NAMALWA (cell line): ENCODE measurements around the gene SMPDL3A.
"Not testable (repeated sequence)": the region's sequence is repeated elsewhere in the genome, so short reads cannot be mapped to it uniquely, and the experiment has no call there.

Experiments used
- DNase-seq: peaks from one replicate; pipeline ENCODE4 v3.0.0-alpha.2; 2015; ENCODE audit warnings: low spot score

The SMPDL3A gene, protein sequence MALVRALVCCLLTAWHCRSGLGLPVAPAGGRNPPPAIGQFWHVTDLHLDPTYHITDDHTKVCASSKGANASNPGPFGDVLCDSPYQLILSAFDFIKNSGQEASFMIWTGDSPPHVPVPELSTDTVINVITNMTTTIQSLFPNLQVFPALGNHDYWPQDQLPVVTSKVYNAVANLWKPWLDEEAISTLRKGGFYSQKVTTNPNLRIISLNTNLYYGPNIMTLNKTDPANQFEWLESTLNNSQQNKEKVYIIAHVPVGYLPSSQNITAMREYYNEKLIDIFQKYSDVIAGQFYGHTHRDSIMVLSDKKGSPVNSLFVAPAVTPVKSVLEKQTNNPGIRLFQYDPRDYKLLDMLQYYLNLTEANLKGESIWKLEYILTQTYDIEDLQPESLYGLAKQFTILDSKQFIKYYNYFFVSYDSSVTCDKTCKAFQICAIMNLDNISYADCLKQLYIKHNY

DNA sequence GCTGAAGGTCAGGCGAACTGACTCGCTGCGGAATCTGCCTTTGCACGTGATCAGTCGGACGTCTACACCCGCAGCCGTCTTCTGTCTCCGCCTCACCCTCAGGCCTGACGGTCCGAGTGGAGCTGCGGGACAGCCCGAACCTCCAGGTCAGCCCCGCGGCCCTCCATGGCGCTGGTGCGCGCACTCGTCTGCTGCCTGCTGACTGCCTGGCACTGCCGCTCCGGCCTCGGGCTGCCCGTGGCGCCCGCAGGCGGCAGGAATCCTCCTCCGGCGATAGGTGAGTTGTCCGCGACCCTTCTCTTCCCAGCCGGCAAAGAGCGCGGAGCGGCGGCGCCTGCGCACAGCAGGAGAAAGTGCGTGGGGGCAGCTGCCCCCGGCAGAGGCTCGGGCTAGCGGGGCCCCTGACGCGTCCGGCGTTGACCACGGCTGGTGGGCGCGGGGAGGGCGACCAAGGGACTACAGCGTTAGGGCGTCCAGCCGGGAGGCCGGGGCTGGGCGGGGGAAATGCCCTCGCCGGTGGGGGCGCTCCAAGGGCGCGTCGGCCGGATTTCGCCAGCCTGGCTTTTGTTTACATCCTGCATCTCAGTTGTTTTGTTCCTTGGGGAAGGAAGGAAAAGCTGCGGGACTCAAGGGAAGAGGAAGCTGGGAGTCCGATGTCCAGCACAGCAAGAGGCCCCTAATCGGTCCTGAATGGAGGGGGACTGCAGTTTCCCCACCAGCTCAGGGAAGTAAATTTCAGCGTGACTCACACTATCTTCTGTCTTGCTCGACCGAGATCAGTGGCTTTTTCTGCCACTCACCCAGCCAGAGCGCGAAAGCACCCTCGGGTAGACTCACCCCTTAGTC, at the start of gene SMPDL3A:
Gene SMPDL3A, plus strand, starts transcription at position 77 of the 846 bp plus-strand sequence. Its CDS starts 89 bp downstream, at position 166.
- peak; percentile 66 for DNase-seq

DNA sequence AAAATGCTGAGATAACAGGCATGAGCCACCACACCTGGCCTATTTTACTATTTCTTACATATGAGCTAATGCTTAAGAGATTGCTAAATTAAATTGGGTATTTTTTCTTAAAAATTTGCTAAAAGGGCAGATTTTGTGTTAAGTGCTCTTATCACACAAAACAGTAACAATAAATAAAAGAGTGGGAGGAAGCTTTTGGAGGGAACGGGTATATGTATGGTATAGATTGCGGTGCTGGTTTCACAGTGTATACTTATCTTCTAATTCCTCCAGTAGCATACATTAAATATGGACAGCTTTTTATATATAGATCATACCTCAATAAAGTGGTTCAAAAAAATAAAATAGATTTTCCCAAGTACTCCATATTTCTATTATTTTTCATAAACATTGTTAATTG, 49.0 kb upstream of the SMPDL3A start:
- no peak for DNase-seq

DNA sequence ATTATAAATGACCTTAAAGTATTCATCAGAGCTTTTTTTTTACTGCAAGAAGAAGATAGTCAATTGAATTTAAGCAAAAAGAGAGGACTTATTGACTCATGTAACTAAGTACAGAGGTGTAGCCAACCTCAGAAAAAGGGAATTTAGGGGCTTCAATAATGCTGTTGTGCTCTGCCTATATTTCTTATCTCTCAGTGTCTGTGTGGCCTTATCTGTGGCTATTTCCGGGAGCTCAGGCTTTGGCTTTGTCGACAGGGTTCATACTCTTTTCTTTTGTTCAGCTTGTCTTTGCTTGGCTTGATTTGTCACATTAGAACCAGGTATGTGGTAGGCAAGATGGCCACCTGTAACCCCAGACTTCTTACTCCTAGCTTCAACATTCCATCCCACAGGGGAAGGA, 48.1 kb upstream of the SMPDL3A start:
- no peak for DNase-seq

DNA sequence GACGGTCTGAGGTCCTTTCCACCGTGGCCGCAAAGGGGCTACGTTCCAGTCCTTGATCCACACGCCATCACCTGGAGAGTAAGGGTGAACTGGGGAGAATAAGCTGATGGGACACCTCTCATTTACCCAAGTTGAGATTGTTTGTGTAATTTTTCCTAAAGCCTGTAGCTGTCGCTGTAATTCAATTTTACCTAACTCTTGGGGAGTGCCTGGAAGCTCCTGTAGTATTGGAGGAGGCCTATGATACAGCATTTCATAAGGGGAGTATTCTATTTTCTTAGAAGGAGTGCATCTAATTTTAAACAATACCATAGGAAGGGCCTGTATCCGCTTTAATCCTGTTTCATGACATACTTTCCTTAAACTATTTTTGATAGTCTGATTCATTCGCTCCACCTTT, 44.8 kb upstream of the SMPDL3A start:
- DNase-seq, result peak; percentile 42

DNA sequence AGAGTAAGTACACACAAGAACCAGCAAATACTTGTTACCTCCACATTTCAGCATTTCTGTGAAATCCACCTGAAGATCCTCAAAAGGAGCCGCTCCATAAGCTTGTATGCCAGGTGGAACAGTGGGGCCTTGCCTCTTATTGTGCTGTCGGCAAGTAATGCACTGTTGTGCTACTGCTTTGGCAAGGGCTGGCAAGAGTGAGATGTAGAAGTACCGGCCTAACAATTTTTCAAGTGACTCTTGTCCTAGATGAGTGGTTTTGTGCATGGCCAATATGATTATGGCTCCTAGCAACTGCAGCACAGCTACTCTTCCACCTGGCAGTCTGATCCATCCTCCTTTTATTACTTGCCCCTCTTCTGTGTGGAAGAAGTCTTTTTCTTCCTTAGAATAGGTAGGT, 44.2 kb upstream of the SMPDL3A start:
- DNase-seq, result not testable (repeated sequence)

DNA sequence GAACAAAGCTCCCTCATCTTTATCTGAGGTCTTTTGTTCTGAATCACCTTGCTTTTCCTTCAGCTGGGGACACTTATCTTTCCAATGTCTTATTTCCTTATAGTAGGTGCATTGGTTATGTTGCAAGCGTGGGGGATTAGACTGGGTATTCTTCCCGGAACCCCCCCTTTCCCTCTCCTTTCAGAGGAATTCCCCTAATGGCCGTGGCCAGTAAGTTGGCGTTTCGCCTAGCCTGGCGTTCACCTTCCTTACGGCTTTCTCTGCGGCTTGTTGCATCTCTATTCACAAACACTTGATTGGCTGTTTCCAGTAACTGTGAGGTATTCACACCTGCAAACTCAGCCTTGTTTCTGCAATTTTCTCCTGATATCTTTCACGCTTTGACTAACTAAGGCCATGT, 42.4 kb upstream of the SMPDL3A start:
- DNase-seq, result no peak

DNA sequence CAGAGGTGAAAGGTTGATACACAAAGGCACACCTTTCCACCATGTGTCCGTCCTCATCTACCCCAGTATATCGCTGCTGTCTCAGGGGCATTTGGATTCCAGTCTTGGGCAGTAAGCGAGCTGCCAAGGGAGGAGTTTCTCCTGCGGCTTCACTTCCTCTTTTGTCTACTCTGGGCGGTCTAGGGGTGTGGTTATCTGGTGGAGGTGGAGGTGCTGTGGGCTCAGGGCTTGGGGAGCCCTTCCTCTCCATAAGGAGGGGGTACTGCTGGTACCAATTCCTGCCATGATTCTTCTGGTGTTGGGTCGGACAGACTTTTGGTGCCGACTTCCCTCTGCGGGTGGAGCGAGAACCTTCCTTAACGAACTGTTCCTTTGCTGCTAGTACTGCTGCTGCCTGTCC, 41.5 kb upstream of the SMPDL3A start:
- DNase-seq, result peak; percentile 74

DNA sequence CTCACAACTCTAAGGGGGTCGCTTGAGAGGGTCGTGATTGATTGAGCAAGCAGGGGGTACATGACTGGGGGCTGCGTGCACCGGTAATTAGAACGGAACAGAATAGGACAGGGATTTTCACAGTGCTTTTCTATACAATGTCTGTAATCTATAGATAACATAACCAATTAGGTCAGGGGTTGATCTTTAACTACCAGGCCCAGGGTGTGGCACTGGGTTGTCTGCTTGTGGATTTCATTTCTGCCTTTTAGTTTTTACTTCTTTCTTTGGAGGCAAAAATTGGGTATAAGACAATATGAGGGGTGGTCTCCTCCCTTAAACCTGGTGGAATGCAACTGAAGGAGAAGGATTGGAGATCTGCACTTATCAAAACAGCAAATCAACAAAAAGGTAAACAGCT, 40.1 kb upstream of the SMPDL3A start:
- DNase-seq, result not testable (repeated sequence)

DNA sequence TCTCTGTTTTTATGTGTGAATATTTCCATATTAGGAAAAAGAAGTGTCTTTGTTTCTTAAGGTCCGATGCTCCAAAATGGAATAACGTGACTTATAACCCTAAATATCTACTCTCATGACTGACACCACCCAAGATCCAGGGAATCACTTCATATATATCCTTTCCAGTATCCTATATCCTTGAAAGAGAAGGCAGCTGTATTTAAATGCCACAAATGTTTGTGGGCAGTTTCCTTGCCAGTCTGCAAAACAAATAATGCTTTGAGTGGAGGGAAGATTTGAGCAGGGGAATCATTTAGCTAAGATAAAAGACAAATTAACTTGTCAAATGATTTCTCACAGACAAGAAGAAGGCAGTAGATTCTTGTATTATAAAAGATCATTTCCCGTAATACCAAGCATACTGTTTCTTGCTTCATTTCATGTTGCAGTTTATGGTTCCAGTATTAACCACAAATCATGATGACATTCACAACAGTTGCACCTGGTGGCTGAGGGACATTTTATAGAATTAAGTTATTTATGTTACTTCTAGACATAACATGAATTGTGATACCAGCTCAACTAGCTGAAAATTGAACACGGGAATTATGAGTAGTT, 39.5 kb upstream of the SMPDL3A start:
- DNase-seq, result peak; percentile 70

DNA sequence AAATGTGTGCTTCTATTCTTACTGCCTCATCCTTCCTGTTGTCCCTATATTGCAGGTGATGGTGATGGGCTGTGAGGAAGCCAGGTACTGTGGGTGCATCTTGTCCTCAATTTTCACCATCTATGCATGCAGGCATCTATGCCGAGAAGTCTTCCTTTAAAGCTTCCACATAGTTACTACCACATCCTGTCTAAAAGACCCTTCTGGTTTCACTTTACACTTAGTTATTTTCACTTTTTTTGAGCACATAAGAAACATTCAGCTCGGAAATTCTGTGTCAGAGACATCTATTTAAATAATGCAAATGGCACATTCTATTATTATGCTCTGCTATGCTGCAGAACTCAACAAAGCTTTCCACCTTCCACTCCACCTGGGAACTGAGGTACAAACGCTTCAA, 37.7 kb upstream of the SMPDL3A start:
- peak; percentile 74 for DNase-seq

GRCh38 chr6:122752459-122752858, 36.6 kb upstream of the SMPDL3A start:
- DNase-seq, result peak; percentile 42

- no peak for DNase-seq
Measured at GRCh38 chr6:122753000-122753687, 35.9 kb upstream of the SMPDL3A start.

DNA sequence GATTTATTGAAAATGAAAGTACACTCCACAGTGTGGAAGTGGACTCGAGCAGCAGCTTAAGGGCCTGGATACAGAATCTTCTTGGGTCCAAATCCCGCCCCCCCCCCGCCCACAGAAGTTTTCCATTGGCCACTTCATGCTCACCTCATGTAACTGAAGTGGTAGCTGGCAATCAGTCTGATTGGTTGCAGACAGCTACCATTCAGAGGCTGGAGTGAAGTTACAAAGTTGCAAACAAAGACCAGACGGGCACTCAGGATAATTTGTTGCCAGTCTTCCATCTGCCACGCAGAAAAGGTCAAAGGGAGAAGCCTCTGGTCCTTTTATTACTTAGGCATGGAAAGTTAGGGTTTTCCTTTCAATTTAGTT, 35.4 kb upstream of the SMPDL3A start:
- no peak for DNase-seq

GRCh38 chr6:122754191-122754731, 34.8 kb upstream of the SMPDL3A start:
- no peak for DNase-seq

- DNase-seq, result no peak
Measured at GRCh38 chr6:122755901-122756300, 33.2 kb upstream of the SMPDL3A start.

DNA sequence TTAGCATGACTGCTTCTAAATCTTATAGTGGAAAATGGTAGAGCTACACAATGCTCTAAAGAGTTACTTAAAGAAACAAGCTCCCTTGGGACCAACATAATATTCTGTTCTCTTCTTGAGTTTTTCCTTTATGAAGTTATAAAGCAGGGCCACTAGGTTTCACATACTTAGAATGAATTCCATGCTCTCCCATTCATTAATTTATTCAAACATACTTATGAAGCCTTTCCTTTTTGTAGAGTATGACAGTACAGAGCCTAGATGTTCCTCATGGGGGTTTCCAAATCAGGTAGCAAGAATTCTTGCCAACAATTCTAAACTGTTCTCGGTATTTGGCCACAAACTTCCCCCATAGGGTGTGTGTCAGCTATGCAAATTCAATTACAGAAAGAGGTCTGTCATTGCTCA, 30.1 kb upstream of the SMPDL3A start:
- peak; percentile 30 for DNase-seq

- no peak for DNase-seq
Measured at GRCh38 chr6:122760330-122760729, 28.7 kb upstream of the SMPDL3A start.

GRCh38 chr6:122766256-122766655, 22.8 kb upstream of the SMPDL3A start:
- DNase-seq, result no peak

DNA sequence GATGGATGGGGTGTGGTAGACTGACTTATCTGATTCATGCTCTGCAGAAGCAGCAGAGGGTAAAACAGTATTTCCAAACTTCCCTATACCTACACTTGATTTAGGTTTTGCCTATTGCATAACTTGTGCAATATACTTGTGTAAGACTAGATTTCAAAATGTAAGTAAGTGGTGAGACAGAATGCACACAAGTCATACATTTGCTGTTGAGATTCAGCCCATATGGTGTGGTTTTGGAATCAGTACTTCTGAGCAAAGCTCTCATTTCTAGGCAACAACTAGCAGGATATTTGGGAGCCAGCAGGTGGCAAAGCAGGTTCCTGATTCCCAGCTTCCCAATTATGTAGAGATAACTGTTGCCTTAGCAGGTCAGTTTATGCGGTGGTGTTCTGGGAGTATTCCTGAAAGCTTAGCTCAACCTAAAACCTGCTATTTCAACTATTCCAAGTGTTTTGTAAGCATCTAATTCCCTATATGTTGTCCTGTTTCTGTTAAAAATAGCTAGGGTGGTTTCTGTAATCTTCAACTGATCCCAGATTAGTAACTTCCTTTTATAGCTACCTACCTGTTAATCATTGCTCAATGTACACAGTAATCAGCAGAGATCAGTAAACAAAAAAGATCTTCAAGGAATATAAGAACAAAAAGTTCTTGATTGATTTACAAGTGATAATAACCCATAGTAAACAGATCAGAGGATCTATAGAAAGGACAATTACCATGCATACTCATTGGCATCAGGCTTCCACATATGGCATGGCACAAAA, 18.0 kb upstream of the SMPDL3A start:
- DNase-seq, result no peak

DNA sequence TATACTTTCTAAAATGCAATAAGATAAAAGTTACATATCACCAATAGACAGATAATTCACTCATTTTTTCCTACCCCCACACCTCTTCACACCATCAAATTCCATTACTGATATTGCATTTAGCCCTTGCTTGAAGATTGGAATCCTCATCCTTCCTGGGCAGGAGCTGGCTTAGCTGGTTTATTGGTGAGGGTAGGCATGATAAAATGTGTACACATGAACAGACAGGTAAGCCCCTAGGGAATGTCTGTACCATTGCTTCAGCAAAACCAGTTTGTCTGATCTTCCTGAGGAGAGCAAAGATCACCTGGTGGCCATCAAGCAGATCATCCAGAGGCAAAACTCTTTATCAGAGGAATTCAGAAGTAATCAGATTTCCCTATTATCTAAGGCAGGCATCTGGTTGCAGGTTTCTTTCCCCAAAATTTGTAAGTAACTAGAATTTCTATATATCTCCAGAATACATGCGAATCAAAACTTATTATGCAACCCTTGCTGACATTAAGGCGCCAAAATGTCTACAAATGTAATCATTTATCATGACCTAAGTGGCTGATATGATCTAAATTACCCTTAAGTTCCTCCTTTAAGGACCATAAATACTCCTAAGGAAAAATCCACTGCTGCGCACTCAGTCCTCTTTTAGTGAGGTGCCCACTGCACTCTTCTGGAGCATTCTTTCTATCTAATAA, 16.2 kb upstream of the SMPDL3A start:
- DNase-seq, result no peak
